VCaP (cell line): ENCODE measurements around the gene PRKAG3.

Experiments
- H3K27ac ChIP-seq: fragments of 450-650 bp; 2 replicates; pipeline ENCODE4 v1.5.1; 2017
- TF ChIP-seq, protein P1 (sequence below): fragments of 450-650 bp; conservative IDR thresholded peaks from 2 replicates; pipeline ENCODE4 v1.5.1; 2017; ENCODE audit warnings: mild to moderate bottlenecking, moderate library complexity

Gene PRKAG3

GRCh38 chr2:218871345-218872302 is 40.0 kb upstream of the PRKAG3 start:
- H3K27ac ChIP-seq, result no peak overlapping the region
- TF ChIP-seq, protein P1, sequence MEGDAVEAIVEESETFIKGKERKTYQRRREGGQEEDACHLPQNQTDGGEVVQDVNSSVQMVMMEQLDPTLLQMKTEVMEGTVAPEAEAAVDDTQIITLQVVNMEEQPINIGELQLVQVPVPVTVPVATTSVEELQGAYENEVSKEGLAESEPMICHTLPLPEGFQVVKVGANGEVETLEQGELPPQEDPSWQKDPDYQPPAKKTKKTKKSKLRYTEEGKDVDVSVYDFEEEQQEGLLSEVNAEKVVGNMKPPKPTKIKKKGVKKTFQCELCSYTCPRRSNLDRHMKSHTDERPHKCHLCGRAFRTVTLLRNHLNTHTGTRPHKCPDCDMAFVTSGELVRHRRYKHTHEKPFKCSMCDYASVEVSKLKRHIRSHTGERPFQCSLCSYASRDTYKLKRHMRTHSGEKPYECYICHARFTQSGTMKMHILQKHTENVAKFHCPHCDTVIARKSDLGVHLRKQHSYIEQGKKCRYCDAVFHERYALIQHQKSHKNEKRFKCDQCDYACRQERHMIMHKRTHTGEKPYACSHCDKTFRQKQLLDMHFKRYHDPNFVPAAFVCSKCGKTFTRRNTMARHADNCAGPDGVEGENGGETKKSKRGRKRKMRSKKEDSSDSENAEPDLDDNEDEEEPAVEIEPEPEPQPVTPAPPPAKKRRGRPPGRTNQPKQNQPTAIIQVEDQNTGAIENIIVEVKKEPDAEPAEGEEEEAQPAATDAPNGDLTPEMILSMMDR, result no peak

DNA sequence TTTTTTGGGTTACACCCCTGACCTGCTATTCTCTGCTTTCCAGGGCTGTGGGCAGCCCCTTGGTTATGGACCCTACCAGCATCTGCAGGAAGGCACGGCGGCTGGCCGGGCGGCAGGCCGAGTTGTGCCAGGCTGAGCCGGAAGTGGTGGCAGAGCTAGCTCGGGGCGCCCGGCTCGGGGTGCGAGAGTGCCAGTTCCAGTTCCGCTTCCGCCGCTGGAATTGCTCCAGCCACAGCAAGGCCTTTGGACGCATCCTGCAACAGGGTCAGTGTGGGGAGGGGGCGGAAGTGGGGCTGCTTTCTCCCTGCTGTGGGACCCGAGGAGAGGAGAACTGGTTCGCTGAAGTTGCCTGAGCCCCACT is 39.4 kb upstream of the PRKAG3 start:
- TF ChIP-seq, protein P1, result no peak
- H3K27ac ChIP-seq, result no peak overlapping the region

DNA sequence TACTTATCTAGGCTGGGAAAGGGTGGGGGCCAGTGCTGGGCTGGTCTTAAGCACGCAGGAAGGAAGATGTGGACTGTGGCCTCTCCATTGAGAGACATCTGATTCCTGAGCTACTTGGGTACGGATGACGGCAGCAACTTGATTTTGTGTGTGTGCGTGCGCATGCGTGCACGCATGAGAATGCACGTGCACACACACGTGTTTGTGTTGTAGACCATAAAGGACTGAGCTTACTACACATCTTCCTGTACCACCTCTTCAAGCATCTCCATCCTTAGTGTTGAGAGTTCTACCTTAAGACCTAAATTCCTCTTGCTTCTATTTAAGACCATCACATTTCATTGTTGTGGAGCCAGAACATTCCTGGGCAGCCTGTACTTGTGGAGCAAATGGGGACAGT is 37.5 kb upstream of the PRKAG3 start:
- TF ChIP-seq, protein P1, result no peak

GRCh38 chr2:218867900-218868299 is 36.3 kb upstream of the PRKAG3 start:
- H3K27ac ChIP-seq, result peak overlapping the region; percentile 54
- TF ChIP-seq, protein P1, result no peak

More for the DNA sequence above, 37.5 kb upstream of the PRKAG3 start:
- no peak overlapping the region for H3K27ac ChIP-seq

DNA sequence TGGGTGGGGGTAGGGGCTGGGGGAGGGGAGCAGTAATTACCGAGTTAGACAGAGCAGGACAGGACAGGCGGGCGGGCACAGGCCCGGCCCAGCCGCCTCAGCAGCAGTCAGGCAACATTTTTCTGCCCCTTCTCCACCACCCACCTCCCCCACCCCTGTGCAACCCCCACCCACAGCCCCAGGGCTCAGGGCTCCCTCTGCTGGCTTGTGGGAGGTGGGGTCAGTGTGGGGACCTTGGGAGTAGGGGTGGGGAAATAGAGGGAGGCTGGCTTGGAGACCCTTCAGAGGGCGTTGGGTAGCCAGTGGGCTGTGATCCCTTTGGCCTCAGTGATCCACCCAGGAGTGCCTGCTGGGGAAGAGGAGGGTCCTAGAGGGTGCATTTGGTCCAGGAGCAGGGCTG is 34.4 kb upstream of the PRKAG3 start:
- H3K27ac ChIP-seq, result no peak overlapping the region
- TF ChIP-seq, protein P1, result no peak

- no peak overlapping the region for H3K27ac ChIP-seq
- TF ChIP-seq, protein P1, result no peak
These were observed 33.8 kb upstream of the PRKAG3 start for GRCh38 chr2:218865396-218865795.

GRCh38 chr2:218863021-218863520 is 31.5 kb upstream of the PRKAG3 start:
- TF ChIP-seq, protein P1, result no peak
- no peak overlapping the region for H3K27ac ChIP-seq
